Measurements from ENCODE around the gene BSND.

BSND gene

GRCh38 chr1:54976747-54977146, 22.0 kb upstream of the BSND start:
- DNase-seq (ENCODE audit: low spot score), result no peak

DNA sequence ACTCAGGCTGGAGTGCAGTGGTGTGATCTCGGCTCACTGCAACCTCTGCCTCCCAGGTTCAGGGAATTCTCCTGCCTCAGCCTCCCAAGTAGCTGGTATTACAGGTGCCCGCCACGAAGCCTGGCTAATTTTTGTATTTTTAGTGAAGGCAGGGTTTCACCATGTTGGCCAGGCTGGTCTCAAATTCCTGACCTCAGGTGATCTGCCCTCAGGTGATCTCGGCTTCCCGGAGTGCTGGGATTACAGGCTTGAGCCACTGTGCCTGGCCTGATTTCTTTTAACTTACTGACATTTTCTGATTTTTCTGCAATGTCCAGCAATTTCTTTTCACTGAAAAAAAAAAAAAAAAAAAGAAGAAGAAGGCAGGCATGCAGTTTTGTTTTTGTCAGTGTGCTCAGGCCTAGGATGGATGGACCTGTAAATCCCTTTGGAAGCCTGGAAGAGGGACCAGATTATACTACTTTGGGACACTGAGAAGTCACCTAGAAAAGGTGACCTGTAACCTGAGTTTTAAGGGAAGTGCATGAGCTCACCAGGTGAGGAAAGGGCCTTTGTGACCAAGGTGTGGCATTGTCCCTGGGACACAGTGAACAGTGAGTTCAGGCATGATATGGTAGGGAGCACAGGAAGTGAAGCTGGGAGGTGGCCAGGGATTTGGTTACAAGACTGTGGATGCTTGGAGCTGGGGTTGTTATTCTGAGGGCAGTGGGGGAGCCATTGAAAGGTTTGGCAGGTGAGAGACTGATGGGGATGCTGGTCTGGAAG, 21.0 kb upstream of the BSND start:
- no peak for DNase-seq (ENCODE audit: low spot score)

GRCh38 chr1:54978528-54979326, 20.0 kb upstream of the BSND start:
- no peak for DNase-seq (ENCODE audit: low spot score)

- DNase-seq (ENCODE audit: low spot score), result no peak
These were observed 19.3 kb upstream of the BSND start for GRCh38 chr1:54979327-54979891.

GRCh38 chr1:54980046-54980527, 18.6 kb upstream of the BSND start:
- no peak for DNase-seq (ENCODE audit: low spot score)

DNA sequence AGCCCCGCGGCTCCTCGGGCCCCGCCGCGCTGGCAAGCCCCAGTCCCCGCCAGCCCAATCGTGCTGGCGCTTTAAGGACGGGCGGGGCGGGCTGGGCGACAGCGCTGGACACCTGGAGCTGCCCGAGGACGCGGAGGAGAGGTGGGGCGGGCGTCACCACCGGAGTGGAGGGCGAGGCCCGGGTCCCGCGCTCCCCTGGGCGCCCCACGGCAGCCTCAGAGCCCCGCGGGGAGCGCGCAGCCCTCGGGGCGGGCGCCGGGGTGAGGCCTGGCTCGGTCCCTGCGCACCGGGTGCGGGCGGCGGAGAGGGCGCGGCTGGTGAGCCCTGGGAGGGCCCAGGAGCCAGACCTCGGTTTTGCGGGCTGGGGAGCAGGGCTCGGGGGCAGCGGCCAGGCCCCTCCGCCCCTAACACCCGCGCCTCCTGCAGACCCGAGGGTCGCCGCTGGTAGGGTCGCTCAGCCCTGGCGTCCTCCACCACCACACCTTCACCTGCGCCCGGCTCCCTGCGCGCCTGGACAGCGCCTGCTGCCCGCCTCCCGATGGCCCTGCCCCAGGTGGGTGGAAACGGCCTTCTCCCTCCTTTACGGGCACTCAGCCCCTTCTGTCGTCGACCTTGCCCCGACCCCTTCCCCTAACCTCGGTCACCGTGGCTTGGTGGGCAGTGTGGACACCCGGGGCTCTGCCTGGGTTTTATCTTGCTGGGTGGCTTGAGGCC, 18.0 kb upstream of the BSND start, which contains the start of gene TMEM61:
Gene TMEM61, plus strand, starts transcription at position 101 of the 714 bp plus-strand sequence. Its CDS starts 438 bp downstream, at position 539.
- peak; percentile 16 for DNase-seq (ENCODE audit: low spot score)

- no peak for DNase-seq (ENCODE audit: low spot score)
These were observed 17.3 kb upstream of the BSND start for GRCh38 chr1:54981466-54981865.

DNA sequence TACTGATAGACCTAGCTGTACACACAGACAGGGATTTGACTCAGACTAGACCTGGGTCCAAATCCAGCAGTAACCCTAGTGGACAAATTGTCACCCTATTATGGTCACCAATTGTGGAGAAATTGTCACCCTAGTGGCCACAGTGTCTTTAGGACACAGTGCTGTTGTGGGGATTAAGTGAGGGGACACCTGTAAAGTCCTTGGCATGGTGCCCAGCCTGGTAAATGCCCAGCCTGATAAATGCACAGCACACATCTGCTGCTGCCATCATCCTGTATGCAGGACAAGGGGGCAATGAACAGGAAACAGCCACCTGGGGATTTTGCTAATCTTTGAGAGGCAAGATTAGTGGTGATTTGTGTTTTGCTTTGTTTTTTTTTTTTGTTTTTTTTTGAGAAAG, 16.0 kb upstream of the BSND start:
- peak; percentile 18 for DNase-seq (ENCODE audit: low spot score)

GRCh38 chr1:54984131-54984842, 14.4 kb upstream of the BSND start:
- no peak for DNase-seq (ENCODE audit: low spot score)

DNA sequence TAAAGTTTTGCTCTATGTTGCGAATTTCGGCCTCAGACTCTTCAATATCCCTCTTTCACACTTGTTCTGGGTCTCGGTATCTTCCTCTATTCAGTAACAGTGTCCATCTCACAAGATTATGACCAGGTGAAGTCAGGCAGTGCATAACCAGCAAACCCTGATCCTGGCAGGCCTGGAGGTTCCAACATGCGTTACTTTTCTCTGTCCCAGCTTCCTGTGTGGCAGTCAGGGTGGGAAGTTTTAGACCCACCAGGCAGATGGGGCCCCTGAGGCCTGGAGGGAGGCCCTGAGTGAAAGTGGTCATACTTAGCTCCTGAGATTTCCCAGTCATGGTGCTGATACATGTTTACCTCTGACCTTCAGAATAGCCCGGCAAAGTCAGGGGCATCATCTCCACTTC, 13.2 kb upstream of the BSND start:
- no peak for DNase-seq (ENCODE audit: low spot score)

GRCh38 chr1:54986025-54986424, 12.7 kb upstream of the BSND start:
- DNase-seq (ENCODE audit: low spot score), result no peak

- no peak for DNase-seq (ENCODE audit: low spot score)
These were observed 12.2 kb upstream of the BSND start for GRCh38 chr1:54986533-54986932.

DNA sequence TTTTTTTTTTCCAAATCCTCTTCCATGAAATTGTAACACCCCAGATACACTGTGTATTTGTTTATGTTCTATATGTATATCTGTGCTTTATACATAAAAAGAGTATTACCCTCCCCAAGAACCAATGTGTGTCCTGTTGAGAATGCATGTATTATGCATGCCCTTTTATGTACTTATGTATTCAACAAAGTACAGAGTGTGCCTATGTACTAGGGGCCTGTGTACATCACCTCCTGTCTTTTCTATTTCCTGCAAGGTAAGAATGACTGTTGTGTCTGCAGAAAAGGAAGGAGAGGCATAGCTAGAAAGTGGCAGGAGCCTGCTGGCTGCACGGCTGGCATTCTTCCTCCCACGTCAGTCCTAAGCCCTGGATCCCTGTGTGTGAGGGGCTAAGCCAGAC, 11.3 kb upstream of the BSND start:
- DNase-seq (ENCODE audit: low spot score), result no peak

DNA sequence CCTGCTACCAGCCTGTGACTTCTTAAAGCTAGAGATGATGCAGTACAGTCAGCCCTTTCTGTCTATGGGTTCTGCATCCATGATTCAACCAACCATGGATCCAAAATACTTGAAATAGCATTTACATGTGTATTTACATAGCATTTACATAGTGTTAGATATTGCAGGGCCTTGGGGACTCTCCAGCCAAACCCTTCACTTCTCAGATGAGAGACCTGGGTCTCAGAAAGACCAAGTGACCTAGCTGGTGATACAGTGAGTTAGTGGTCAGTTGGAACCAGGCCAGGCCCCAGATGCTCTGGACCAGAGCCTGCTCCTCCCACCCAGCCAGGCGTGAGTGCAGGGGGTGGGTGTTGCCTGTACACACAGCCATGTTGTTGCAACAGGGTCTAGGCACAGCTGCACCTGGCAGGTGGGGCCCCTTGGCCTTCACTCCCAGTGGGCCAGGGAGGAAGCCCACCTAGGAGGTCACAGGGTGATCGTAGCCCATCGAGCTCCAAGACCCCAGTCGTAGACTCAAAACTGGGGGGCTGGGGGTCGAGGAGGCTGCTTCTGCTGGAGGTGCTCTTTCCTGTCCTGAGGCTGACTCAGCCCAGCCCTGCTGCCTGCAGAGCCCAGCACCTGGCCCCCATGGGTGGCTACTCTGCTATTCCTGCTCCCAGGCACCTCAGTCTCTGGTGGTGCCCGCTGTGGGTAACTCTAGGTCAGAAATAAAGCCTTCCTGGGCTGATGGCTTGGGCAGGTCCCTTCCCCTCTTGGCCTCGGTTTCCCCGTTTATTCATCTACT, 10.6 kb upstream of the BSND start:
- DNase-seq (ENCODE audit: low spot score), result no peak

- no peak for DNase-seq (ENCODE audit: low spot score)
These were observed 9.8 kb upstream of the BSND start for GRCh38 chr1:54988975-54989374.

- peak; percentile 28 for DNase-seq (ENCODE audit: low spot score)
These were observed 9.3 kb upstream of the BSND start for GRCh38 chr1:54989473-54989872.

- DNase-seq (ENCODE audit: low spot score), result no peak
These were observed 8.5 kb upstream of the BSND start for GRCh38 chr1:54989968-54990810.

DNA sequence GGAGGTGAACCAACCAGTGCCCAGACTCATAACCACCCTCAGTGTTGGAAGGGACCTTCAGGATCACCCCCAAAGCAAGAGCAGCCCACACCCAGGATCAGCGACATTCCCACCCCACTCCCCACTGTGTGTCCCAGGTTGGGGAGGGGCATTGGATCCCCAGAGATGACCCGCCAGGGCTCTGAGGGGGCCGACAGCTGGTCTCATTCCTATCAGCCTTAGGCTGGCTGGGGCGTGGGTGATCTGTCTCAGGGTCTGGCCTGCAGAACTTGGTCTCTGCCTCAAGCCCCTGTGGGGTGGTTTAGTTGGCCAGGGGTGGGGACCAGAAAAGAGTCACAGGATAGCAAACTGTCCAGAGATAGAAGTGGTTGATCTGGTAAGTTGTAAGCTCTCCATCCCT, 7.8 kb upstream of the BSND start:
- no peak for DNase-seq (ENCODE audit: low spot score)

DNA sequence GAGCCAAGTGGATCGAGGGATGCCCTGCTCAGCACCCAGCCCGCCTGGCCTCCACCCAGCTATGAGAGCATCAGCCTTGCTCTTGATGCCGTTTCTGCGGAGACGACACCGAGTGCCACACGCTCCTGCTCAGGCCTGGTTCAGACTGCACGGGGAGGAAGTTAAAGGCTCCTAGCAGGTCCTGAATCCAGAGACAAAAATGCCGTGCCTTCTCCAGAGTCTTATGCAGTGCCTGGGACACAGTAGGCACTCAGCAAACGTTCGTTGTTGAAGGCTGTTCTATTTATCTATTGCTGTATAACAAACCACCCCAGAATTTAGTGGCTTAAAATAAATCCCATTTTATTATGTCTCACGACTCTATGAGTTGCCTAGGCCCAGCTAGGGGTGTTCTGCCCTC, 6.8 kb upstream of the BSND start:
- no peak for DNase-seq (ENCODE audit: low spot score)

DNA sequence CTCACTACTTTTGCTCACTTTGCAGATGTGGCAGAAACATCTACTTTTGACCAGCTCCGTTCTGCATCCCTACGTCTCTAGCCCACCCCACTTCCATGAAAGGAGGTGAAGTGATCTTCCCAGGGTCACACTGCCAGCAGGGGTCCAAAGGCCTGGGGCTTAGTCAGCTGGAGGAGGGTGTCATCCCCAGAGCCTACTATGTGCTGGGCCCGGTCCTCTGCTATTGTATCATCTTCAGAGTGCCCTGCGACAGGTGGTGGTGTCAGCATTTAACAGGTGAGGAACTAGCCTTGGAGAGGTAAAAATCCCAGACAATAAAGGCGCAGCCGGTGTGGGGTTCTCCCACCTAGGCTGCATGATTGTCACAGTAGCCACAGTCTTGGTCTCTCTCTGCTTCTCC, 5.6 kb upstream of the BSND start:
- DNase-seq (ENCODE audit: low spot score), result no peak

All from SW480 (cell line).